Stimulated activated CD8-positive, alpha-beta memory T cell treated with anti-CD3 and anti-CD28 coated beads, Interleukin-15, amount 100 ng/mL, for 48 hours (primary cell): Measurements from ENCODE around the gene PRKG1.

Source experiments
- DNase-seq, 2 donors: peaks; one replicate each; pipeline ENCODE4 v3.0.0-alpha.2; 2020; ENCODE audit warnings: low read depth in 2 of 2

The PRKG1 gene

DNA sequence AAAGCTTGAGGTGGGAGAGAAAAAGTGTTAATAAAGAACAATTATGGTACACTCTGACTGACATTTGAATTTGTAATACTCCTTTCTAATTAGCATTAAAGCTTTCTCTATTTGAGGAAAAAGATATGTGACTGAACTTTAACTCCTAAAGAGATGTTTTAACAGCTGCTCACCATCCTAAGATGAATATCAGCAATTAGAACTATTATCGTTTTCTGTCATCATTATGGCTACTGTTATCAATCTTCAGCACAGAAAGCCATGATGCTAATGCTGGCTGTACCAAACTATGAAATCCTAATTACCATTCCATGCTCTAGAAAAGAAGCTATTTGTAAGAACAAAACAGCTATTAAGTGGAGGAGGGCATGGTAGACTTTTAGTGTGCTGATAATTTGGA is 853.9 kb downstream of the PRKG1 start:
- no peak for DNase-seq

DNA sequence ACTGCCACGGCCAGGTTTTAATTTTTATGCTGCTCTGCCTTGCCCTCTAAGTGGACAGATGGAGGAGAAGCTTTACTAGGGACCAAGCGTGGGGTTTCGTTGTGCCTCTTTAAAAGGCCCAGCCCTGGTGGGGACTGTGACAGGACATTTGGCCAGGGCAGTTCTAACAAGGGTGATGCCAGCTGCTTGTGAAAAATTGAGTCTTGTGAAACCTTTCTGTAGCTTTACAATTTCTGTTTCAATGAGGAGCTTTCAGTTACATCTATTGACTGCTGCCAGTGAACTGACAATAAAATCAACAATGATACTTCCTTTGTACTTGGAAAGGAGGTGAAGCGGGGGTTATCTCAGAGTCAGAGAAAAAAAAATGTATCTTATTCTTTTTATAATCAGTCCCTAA is 858.2 kb downstream of the PRKG1 start:
- DNase-seq, result no peak

DNA sequence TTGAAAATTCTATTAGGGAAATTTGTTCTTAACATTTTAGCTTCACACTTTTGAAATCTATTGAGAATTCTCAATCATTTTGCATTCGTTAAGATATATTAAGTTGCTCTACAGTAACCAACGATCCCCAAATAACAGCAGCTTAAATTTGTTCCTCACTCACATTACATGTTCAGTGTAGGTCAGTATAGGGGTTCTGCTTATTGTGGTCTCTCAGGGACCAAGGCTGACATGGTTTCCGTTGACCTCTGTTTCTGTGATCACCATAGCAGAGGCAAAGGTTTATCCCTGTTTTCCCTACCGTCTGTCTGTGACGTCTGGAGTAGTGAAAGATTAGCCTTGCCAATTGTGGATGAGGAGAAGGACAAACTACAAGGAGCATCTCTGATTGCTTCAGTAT is 860.1 kb downstream of the PRKG1 start:
- DNase-seq, result no peak

DNA sequence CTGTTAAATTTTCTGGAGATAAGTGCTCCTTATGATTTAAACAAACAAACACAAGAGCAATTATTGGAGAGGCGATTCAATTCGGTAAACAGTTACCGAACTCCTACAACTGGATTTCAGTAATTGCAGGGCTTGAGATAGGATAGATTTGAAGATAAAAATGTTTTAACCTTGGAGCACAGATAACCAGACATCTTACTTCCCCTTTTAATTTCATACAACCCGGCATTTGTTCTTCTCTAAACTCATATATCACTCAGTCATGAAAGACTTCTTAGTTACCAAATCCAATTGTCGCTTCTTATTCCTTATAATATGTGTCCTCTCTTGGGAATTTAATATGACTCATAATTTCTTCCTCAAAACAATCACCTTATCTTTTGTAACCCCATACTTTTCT is 861.1 kb downstream of the PRKG1 start:
- DNase-seq, result no peak

DNA sequence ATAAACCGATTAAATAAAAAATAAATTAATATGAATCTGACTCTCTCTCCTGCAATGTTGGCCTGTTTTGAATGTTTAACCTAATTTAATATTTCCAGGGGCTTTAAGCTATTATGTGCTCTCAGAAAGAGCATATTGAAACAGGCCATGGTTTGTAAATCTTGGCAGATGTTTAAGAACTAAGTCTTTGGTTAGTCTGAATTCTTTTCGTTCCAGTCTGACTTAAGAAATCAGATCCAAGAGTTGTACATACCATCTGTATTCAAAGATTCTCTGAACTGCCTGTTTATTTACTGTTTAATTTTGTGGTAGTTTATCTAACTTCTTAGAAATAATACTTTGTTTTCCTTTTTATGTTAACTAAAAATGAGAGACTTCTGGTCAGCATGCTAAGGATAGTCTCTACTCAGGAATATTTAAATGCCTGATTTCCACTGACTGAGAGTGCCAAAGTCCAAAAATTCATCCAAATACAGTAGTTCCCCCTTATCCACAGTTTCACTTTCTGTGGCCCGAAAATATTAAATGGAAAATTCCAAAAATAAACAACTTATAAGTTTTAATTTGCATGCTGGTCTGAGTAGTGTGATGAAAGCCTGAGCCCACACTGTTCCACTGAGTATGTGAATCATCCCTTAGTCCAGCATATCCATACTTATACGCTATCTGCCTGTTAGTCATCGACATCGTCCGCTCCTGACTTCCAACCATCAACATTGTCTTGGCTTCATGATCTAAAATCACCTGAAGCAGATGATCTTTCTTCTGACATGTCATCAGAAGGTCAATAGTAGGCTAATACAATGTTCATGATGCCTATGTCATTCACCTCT is 863.2 kb downstream of the PRKG1 start:
- no peak for DNase-seq

DNA sequence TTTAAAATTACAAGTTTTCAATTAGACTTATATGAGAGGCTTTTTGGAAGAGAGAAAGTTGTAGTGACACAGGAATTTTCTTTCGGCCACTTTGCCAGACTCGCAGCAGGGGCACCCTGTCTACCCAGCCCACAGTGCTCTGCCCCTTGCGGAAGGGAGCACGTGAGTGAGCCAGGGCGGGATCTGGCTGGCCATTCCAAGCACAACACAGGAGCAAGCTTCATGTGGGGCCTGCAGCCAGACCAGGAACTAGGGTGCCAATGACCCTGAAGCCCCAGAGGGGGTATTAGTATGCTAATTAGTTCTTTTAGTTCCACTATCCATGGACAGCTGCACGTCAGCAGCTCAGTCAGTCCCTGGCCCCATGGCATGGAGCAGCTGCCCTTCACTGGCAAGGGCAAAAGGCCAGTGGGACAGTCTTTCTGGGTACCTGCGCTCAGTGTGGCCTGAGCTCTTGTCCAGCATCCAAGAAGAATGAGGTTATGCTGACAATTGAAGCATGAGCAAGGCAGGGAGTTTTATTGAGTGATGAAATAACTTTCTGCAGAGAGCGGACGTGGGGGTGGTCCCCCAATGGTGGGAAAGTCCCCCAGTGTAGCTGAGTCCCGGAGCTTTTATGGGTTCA is 876.2 kb downstream of the PRKG1 start:
- no peak for DNase-seq

DNA sequence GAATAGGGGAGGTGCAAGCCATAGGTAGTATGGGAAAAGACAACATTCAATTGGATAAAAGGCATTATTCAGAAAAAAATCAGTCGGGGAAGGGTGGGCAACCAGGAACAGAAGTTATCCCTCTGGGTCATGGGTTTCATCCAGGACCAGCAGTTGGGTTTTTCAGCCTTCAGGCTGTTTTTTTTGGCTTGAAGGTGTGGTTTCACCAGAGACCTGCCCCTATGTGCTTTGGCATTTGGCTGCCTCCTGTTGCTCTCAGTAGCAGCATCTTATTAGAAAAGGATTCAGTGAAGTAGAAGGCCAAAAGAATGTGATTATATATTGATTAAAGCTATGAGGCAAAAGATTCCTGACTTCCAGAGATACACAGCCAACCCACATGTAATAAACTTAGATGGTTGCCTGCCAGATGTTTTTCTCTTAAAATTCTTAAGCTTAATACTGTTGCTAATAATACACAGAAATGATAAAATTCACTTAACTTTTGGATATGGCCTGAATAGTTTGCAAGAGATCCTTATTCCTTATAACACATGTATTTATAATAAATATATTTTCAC is 876.8 kb downstream of the PRKG1 start:
- DNase-seq, result no peak

DNA sequence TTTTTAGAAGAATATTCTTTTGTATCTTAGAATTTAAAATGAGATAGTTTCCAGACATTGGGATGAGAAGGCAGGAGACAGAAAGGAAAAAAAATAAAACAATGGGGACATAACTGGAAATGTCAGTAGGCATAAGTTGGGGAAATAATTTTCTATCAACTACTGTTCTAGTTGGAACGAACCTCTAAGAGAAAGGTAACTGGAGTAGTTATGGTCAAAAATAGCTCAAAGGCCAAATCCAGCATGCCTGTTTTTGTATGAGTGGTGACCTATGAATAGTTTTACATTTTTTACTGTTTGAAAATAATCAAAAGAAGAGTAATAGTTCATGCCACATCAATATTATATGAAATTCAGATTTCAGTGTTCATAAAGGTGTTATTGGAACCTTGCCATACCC is 877.3 kb downstream of the PRKG1 start:
- DNase-seq, result no peak

DNA sequence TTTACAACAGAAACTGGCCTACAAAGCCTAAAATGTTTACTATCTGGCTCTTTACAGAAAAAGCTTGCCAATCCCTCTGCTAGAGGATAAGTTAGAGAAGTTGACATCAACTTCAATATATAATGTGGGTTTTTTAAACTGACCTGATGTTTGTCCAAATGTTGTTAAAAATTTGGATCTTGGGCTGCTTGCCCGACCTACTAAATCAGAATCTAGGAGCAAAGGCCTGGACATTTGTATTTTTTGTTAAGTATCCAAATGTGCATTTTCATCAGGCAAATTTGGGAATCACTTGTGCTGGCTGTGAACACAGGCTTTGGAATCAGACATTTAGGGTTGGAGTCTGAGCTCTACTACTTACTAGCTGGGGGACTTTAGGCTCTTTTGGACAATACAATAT is 877.8 kb downstream of the PRKG1 start:
- no peak for DNase-seq

DNA sequence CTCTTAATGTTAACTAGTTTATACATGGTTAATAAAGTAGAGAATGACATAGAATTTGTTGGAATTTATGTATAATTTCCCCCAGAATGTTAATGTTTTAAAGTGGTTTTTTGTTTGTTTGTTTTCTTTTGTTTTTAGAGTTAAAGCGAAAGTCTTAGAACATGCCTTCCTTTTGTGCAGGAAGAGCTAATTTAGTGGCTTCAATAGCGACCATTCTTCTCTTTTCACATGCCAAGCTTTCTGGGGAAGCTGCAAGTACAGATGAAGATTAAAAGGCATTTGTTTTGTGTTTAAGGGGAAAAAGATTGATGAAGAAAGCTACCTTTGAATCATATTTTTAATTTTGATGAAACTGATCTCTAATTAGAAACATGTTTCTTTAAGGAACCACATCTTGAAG is 881.4 kb downstream of the PRKG1 start:
- DNase-seq, result no peak

DNA sequence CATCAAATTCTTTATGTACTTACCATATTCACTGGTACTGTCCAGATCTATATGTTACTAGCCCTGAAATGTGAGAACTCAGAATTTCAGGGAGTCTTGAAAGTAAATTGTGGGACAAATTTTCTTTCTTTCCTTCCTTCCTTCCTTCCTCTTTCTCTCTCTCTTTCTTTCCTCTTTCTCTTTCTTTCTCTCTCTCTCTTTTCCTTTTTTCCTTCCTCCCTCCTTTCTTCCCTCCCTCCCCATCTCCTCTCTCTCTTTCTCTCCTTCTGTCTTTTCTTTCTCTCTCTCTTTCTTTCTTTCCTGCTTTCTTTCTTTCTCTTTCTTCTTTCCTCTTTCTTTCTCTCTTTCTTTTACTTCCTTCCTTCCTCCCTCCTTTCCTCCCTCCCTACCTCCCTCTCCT is 882.5 kb downstream of the PRKG1 start:
- no peak for DNase-seq

DNA sequence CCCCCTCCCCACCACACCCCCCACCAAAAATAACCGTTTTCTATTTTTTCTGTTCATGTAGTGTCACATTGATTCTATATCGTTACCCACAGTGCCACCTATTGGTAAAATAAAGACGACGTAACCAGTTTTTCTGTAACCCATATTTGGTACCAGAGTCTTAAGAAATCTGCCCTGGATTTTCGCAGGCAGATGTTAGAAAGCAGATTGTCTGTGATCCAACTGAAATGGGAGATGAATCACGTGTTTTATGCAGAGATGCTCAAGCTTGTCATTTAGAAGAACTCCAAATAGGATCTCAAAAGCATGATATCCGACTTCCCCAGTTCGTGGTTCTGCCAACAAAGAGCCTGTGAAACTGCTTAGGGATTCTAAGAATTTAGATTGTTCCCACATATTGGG is 886.2 kb downstream of the PRKG1 start:
- DNase-seq, result no peak

DNA sequence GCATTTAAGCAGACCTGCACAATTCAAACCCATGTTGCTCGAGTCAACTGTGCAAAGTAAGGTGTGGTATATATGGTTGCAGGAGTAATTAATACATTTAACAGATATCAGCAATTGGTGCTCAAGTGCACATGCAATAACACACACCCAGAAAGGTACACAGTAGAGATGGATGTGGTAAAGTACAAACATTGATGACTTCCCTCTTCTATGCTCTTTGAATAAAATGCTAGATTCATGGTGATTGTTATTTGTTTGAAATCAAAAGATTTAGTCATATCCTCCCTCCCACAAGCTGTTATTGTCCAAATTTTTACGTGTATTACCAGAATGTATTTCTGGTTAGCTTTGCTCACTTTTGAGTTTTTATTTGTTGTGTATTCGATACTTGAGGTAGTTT is 887.1 kb downstream of the PRKG1 start:
- DNase-seq, result no peak

DNA sequence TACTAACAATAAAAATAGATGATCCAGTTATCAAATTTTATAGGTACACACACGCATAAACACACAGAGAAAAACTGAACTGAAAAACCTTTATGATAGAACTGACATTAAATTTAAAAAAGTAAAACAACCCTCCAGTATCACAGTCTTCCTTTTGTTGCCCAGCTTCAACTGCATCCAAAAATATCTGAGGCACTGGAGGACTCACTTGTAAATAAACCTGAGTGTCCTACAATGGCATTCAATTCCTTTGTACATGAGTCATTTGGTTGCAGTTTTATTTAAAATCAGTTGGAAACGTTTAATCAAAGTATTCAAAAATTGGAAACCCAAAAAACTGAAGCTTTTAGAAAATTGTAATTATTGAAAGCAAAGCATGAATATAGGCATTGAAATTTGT is 890.3 kb downstream of the PRKG1 start:
- no peak for DNase-seq

DNA sequence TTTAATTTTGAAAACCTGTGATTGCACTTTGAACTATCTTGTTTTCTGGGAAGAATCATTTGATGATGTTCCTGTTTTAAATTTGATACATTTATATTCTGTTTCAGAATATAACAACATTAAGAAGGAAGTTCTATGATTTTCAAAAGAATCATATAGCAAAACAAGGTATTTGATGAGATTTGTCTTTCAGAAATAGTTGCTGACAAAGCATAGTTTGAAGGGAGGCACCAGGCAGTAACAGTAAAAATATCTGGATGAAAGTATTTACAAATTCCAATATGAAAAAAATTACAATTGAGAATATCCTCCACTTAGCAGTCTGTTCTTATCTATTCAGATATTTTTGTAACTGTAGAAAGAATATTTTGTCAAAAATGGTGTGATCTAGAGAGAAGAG is 891.2 kb downstream of the PRKG1 start:
- DNase-seq, result no peak

DNA sequence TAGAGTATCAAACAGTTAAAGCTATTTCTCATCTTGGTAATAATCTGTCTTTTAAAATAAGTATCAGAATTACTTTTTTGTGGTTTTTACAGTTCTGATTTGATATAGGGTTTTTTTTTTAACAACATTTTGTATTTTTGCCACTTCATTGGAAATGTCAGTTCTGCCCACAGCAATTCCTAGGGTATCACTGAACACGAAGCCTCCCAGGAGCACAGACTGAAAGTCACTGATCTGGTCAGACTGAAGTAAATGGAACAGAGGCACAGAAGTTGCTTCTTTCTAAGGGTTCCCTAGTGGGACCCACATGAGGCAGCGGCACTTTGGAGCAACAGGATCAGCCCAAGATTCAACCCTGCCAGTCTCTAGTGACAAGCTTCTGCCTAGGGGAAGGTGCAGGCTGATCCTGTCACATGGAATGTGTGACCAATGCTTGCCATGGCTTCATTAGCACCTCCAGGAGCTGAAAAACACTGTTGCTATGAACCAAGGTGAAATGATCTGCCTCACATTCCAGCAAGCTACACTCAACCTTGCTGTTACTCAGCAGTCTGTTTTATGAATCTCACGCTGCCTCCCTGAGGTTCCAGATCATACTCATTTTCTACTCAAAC is 898.6 kb downstream of the PRKG1 start:
- DNase-seq, result no peak

DNA sequence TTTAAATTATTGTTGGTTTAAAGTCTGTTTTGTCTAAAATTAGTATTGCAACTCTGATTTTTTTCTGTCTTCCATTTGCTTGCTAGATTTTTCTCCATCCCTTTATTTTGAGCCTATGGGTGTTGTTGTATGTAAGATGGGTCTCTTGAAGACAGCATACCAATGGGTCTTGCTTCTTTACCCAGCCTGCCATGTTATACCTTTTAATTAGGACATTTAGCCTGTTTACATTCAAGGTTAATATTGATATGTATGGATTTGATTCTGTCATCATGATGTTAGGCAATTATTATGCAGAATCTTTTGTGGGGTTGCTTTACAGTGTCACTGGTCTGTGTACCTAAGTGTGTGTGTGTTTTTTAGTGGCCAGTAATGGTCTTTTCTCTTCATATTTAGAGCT is 906.5 kb downstream of the PRKG1 start:
- no peak for DNase-seq

DNA sequence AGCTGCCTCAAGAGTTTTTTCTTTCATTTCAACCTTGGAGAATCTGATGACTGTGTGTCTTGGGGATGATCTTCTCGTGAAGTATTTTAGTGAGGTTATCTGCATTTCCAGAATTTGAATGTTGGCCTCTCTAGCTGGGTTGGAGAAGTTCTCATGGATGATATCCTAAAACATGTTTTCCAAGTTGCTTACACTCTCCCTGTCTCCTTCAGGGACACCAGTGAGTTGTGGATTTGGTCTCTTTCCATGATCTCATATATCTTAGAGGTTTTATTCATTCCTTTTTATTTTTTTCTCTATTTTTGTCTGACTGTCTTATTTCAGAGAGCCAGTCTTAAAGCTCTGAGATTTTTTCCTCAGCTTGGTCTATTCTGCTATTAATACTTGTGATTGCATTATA is 907.4 kb downstream of the PRKG1 start:
- no peak for DNase-seq

DNA sequence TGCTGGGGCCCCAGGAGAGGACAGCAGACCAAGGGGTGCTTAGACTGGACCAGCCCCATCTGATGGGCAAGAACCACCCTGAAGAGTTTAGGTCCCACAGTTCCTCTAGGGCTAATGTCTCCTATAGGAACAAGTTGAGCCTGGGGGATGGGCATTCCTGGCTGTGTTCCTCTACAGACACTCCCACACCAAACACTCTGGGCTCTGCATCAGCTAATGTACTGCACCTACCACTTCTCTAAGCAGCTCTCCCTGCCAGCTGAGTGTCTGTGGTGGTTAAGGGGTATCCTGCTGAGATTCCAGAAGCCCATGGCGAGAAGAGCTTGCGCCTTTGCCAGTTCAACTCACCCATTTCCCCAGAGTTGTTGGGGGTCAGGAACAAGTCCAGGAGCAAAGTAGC is 909.2 kb downstream of the PRKG1 start:
- DNase-seq, result no peak

DNA sequence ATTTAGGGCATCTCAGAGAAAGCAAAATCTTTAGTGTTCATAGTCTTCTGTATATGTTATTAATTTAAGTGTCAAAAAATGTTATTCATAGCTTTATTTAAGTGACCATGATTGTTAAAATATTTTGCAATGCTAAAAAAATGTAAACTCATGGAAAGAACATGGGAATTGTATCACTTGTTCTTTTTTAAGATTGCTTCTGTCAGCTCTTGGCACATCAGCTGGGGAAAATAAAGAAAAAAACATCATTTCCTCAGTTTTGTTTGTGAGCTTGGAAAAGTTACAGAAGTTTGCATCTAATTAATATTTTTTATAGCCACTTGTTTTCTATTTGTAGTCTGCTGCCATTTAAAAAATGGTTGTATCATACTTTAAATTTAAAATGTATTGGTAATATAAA is 911.0 kb downstream of the PRKG1 start:
- no peak for DNase-seq

DNA sequence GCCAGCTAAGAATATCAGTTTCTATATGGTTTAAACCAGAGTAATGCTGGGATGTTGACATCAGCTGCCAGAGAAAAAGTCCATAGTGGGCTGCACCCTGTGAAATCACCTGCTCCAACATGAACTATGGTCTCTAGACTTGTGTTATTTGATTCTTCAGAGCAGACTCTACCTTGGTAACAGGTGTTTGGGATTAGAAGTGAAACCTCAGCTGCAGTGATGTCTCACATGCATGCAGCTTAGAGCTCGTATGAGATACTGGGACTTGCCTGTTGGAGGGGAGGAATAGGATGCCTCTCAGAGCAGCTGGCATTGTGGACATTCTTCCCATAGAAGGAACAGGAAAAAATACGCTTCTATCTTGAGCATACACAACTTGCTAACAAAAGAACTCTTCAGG is 912.2 kb downstream of the PRKG1 start:
- no peak for DNase-seq

DNA sequence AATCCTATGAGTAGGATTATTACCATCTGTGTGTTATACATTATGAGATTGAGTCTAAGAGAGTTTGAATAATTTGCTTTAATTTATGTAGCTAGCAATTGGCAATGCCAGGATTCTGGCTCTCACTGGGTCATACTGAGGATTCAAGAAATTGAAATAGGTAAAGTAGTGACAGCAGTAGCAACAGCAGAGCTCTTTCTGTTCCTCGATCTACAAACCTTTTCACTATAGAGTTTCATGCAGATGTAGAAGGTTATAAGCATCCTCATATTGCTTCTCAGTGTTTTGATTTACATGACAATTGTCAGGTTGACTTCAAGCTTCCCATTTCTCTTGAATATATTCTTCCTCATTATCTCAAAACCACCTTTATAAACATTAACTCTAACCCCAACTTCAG is 919.2 kb downstream of the PRKG1 start:
- no peak for DNase-seq

DNA sequence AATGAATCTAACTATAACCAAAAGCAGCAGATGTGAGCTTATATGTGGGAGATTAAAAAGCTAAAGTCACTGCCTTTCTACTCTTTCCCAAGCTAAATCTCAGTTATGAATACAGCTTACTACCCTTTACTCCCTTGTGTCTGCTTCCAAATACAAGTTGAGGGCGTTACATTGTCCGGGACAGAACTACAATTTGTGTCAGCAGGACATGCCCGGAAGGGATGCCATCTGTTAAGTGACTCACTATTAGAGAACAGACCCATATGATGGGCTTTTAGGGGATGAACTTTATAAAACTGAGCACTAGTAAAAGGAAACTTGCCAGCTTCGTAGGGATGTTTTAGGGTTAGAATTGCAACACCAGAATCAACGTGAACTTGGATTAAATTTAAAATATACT is 924.8 kb downstream of the PRKG1 start:
- no peak for DNase-seq
